Activated CD4-positive, CD25-positive, alpha-beta regulatory T cell treated with anti-CD3 and anti-CD28 coated beads, Interleukin-2, amount 50 U/mL, for 16 hours (primary cell): ENCODE data around the gene ARHGAP42.
"Not testable (repeated sequence)": the region's sequence is repeated elsewhere in the genome, so short reads cannot be mapped to it uniquely, and the experiment has no call there.

Experiments
- DNase-seq: peaks from one replicate; pipeline ENCODE4 v3.0.0-alpha.2; 2020; ENCODE audit warnings: low read depth, low spot score

Gene ARHGAP42

GRCh38 chr11:100963375-100963774 lies 276.3 kb downstream of the ARHGAP42 start:
- DNase-seq = no peak

GRCh38 chr11:100964435-100964834 lies 277.3 kb downstream of the ARHGAP42 start:
- DNase-seq = no peak

GRCh38 chr11:100965346-100965745 lies 278.3 kb downstream of the ARHGAP42 start:
- DNase-seq = no peak

- DNase-seq = no peak
Measured at GRCh38 chr11:100966366-100966765, 279.3 kb downstream of the ARHGAP42 start.

GRCh38 chr11:100969008-100969407 lies 281.9 kb downstream of the ARHGAP42 start:
- DNase-seq = no peak

- no peak for DNase-seq
Measured at GRCh38 chr11:100970283-100971164, 283.4 kb downstream of the ARHGAP42 start.

- no peak for DNase-seq
Measured at GRCh38 chr11:100972046-100972445, 285.0 kb downstream of the ARHGAP42 start.

- DNase-seq = no peak
Measured at GRCh38 chr11:100978442-100978841, 291.4 kb downstream of the ARHGAP42 start.

- no peak for DNase-seq
Measured at GRCh38 chr11:100978939-100979338, 291.9 kb downstream of the ARHGAP42 start.

GRCh38 chr11:100980156-100980555 lies 293.1 kb downstream of the ARHGAP42 start:
- DNase-seq = no peak

- no peak for DNase-seq
Measured at GRCh38 chr11:100981196-100981824, 294.2 kb downstream of the ARHGAP42 start.

GRCh38 chr11:100984668-100985067 lies 297.6 kb downstream of the ARHGAP42 start:
- no peak for DNase-seq

- DNase-seq = no peak
Measured at GRCh38 chr11:100990931-100991330, 303.8 kb downstream of the ARHGAP42 start.

GRCh38 chr11:100991541-100991940 lies 304.5 kb downstream of the ARHGAP42 start:
- no peak for DNase-seq

GRCh38 chr11:100994966-100995365 lies 307.9 kb downstream of the ARHGAP42 start:
- no peak for DNase-seq

- no peak for DNase-seq
Measured at GRCh38 chr11:100999756-101000155, 312.7 kb downstream of the ARHGAP42 start.

GRCh38 chr11:101003468-101003867 lies 316.4 kb downstream of the ARHGAP42 start:
- DNase-seq = no peak

GRCh38 chr11:101008961-101009689 lies 322.0 kb downstream of the ARHGAP42 start:
- no peak for DNase-seq

- DNase-seq = no peak
Measured at GRCh38 chr11:101009690-101010055, 322.6 kb downstream of the ARHGAP42 start.

- no peak for DNase-seq
Measured at GRCh38 chr11:101010899-101011298, 323.8 kb downstream of the ARHGAP42 start.

GRCh38 chr11:101011881-101012280 lies 324.8 kb downstream of the ARHGAP42 start:
- DNase-seq = no peak

- not testable (repeated sequence) for DNase-seq
Measured at GRCh38 chr11:101013702-101014101, 326.6 kb downstream of the ARHGAP42 start.
